Lower leg skin (tissue), 4 donors: ENCODE data around the gene IGDCC3. TPM values are rescaled to one million over a fixed set of nuclear protein-coding genes. Genes with fewer than 3 reads are reported as not detected.
A peak's percentile ranks its signal among the peaks of the same experiment; 100 is the strongest.

Experiments
- DNase-seq, 2 donors: peaks; one replicate each; pipeline ENCODE4 v3.0.0-alpha.2; 2019; ENCODE audit warnings: low spot score in 2 of 2
- H3K4me3 ChIP-seq: fragments of 200-600 bp; sonication (generic); 2 replicates; pipeline ENCODE4 v1.5.1; 2017; ENCODE audit warnings: mild to moderate bottlenecking, low read depth; ENCODE audit not compliant: poor library complexity, severe bottlenecking
- CTCF ChIP-seq, 3 donors: fragments of 450-650 bp; IDR thresholded peaks; one replicate each; pipeline ENCODE4 v1.5.1; 2016; ENCODE audit warnings: antibody characterized with exemption in 3 of 3, mild to moderate bottlenecking in 3 of 3, moderate library complexity in 2 of 3
- POLR2A ChIP-seq, 2 donors: fragments of 450-650 bp; IDR thresholded peaks; one replicate each; pipeline ENCODE4 v1.6.1; 2016 to 2017; ENCODE audit warnings: antibody characterized with exemption in 2 of 2, mild to moderate bottlenecking in 1 of 2, moderate library complexity in 1 of 2
- WGBS, 2 donors: methylation state at CpG; one replicate each; pipeline ENCODE4 v1.1.5; 2018; 5-methylcytosine and 5-hydroxymethylcytosine counted together
- intact Hi-C: fragments of 100-400 bp; cut with DNase I; formaldehyde crosslinking; loops from one replicate; pipeline ENCODE4 v1.15.0; 2023; ENCODE audit warnings: low total_unique reads
- total RNA-seq, 4 donors: library from RNA; depleted of rRNA; stranded (reverse); fragments of >200 nt; gene quantifications; one replicate each; pipeline ENCODE4 v1.1.0, GENCODE V29; 2016

IGDCC3 gene
- total RNA-seq, 4 donors from 2014 or later: not detected

- no peak overlapping the region for H3K4me3 ChIP-seq
- intact Hi-C loops: loop anchor here (5.0 kb wide), 1 partner anchor 68 kb away; no protein-coding TSS in a partner anchor
- no peak for TF ChIP-seq POLR2A (IDR thresholded peaks at IDR 0.05)
- TF ChIP-seq CTCF (IDR thresholded peaks at IDR 0.05): peak in 1 of 3 donors; percentile 59
- 10 to 15% methylated on average over 38 to 43 of the region's 43 CpGs for WGBS, 2 donors
- peak; percentile 78 to 95 for DNase-seq
These were observed 7.4 kb upstream of the IGDCC3 start for GRCh38 chr15:65384895-65385869.

- no peak for DNase-seq
- intact Hi-C loops: no loop called here
- H3K4me3 ChIP-seq: no peak overlapping the region
- 52 to 61% methylated on average over 4 of the region's 4 CpGs for WGBS, 2 donors
- TF ChIP-seq POLR2A (IDR thresholded peaks at IDR 0.05): no peak
- TF ChIP-seq CTCF (IDR thresholded peaks at IDR 0.05): no peak
These were observed 6.7 kb upstream of the IGDCC3 start for GRCh38 chr15:65384505-65384894.

GRCh38 chr15:65383991-65384390 lies 6.2 kb upstream of the IGDCC3 start:
- 85 to 98% methylated on average over 4 to 6 of the region's 6 CpGs for WGBS, 2 donors
- H3K4me3 ChIP-seq: no peak overlapping the region
- DNase-seq: no peak
- intact Hi-C loops: no loop called here
- TF ChIP-seq CTCF (IDR thresholded peaks at IDR 0.05) (no peak), POLR2A (IDR thresholded peaks at IDR 0.05) (no peak)

- 97 to 100% methylated on average over 4 to 5 of the region's 5 CpGs for WGBS, 2 donors
- no peak for DNase-seq
These were observed 5.7 kb upstream of the IGDCC3 start for GRCh38 chr15:65383456-65383855.

GRCh38 chr15:65382921-65383320 lies 5.1 kb upstream of the IGDCC3 start:
- WGBS, 2 donors: 72 to 73% methylated on average over 9 of the region's 9 CpGs
- DNase-seq: no peak
- no peak overlapping the region for H3K4me3 ChIP-seq
- intact Hi-C loops: no loop called here
- no peak for TF ChIP-seq CTCF (IDR thresholded peaks at IDR 0.05)
- no peak for TF ChIP-seq POLR2A (IDR thresholded peaks at IDR 0.05)

More at GRCh38 chr15:65383456-65383855, 5.7 kb upstream of the IGDCC3 start:
- TF ChIP-seq POLR2A (IDR thresholded peaks at IDR 0.05) (no peak), CTCF (IDR thresholded peaks at IDR 0.05) (no peak)
- intact Hi-C loops: no loop called here
- H3K4me3 ChIP-seq: no peak overlapping the region
